ENCODE measurements around the gene INSC. TPM values are rescaled to one million over a fixed set of nuclear protein-coding genes. Genes with fewer than 3 reads are reported as not detected.

INSC gene
- total and polyA plus RNA-seq, 2 experiments from 2014 or later: 0.97 to 1.5 TPM

GRCh38 chr11:15072551-15073143 lies 42.1 kb upstream of the INSC start (continued):
- TF ChIP-seq ZNF462 (CRISPR knock-in tag; IDR thresholded peaks at IDR 0.05) (no peak), REST (IDR thresholded peaks at IDR 0.05; ENCODE audit: unreplicated experiment) (no peak), STAT1 (IDR thresholded peaks at IDR 0.05; ENCODE audit: unreplicated experiment) (no peak), CTCF (conservative IDR thresholded peaks at IDR 0.05; ENCODE audit: low read depth in 2 of 2) (no peak), ZNF114 (CRISPR knock-in tag; IDR thresholded peaks at IDR 0.05) (no peak), ETS1 (IDR thresholded peaks at IDR 0.05) (no peak)

Measured in GM23338 (cell line).